SK-N-SH (cell line): ENCODE results near the gene NANS. TPM values are rescaled to one million over a fixed set of nuclear protein-coding genes. Genes with fewer than 3 reads are reported as not detected.

Experiments used
- CTCF ChIA-PET: fragments of 300-600, 350-600 bp; formaldehyde crosslinking; extraction: SDS; loops from one replicate; lab custom pipeline; 2021; lab: Yijun Ruan, JAX
- POLR2A ChIA-PET: fragments of 350-600 bp; sonication (Branson Sonifier 250); formaldehyde crosslinking; extraction: SDS; loops from one replicate; lab custom pipeline; 2020; ENCODE audit warnings: antibody characterized with exemption, inconsistent platforms; lab: Yijun Ruan, JAX
- DNase-seq: peaks from one replicate; pipeline ENCODE4 v3.0.0; 2012
- H2AFZ ChIP-seq: fragments of 200-600 bp; sonication (generic); 2 replicates; pipeline ENCODE4 v1.8.1; 2016; ENCODE audit warnings: antibody characterized with exemption, mild to moderate bottlenecking, low read depth
- H3F3A ChIP-seq: fragments of 200-600 bp; sonication (generic); replicated peaks from 2 replicates; pipeline ENCODE3; 2016; ENCODE audit warnings: antibody characterized with exemption, mild to moderate bottlenecking; ENCODE audit not compliant: insufficient read depth
- H3K27ac ChIP-seq, 2 experiments: fragments of 200-500 bp in 1 of 2; fragments of 200-600 bp in 1 of 2; sonication (Bioruptor generic) in 1 of 2; sonication (generic), shearing (Covaris generic) in 1 of 2; 2 replicates each; pipeline versions ENCODE4 v1.5.1 to v1.6.1; 2014 to 2016; ENCODE audit warnings: low read depth in 2 of 2, inconsistent platforms in 1 of 2, low read length in 1 of 2, mild to moderate bottlenecking in 1 of 2, mixed read lengths in 1 of 2
- H3K27me3 ChIP-seq: fragments of 200-600 bp; sonication (generic), shearing (Covaris generic); 2 replicates; pipeline ENCODE4 v1.6.1; 2016; ENCODE audit warnings: mixed run types; ENCODE audit not compliant: insufficient read depth
- H3K36me3 ChIP-seq, 2 experiments: fragments of 200-500 bp in 1 of 2; fragments of 200-600 bp in 1 of 2; sonication (Bioruptor generic) in 1 of 2; sonication (generic) in 1 of 2; replicated peaks in 1 of 2; 2 replicates each; pipeline versions ENCODE3 to v1.5.1; 2014 to 2016; ENCODE audit warnings: low read length in 1 of 2, mild to moderate bottlenecking in 1 of 2; ENCODE audit not compliant: insufficient read depth in 2 of 2, control insufficient read depth in 1 of 2
- H3K4me1 ChIP-seq, 2 experiments: fragments of 200-500 bp in 1 of 2; fragments of 200-600 bp in 1 of 2; sonication (Bioruptor generic) in 1 of 2; sonication (generic), shearing (Covaris generic) in 1 of 2; 2 replicates each; pipeline versions ENCODE4 v1.5.1 to v1.6.1; 2014 to 2016; ENCODE audit warnings: low read depth in 1 of 2, low read length in 1 of 2, mixed run types in 1 of 2; ENCODE audit not compliant: insufficient read depth in 2 of 2, control insufficient read depth in 1 of 2
- H3K4me2 ChIP-seq: fragments of 200-600 bp; sonication (generic), shearing (Covaris generic); 2 replicates; pipeline ENCODE4 v1.6.1; 2017; ENCODE audit warnings: mixed run types
- H3K4me3 ChIP-seq, 2 experiments: fragments of 200-500 bp in 1 of 2; fragments of 200-600 bp in 1 of 2; sonication (Bioruptor generic) in 1 of 2; sonication (generic), shearing (Covaris generic) in 1 of 2; 2 replicates each; pipeline versions ENCODE4 v1.5.1 to v1.8.1; 2014 to 2016; ENCODE audit warnings: low read depth in 2 of 2, inconsistent platforms in 1 of 2, low read length in 1 of 2, mild to moderate bottlenecking in 1 of 2, mixed read lengths in 1 of 2, moderate library complexity in 1 of 2
- H3K79me2 ChIP-seq: fragments of 200-600 bp; sonication (generic); 2 replicates; pipeline ENCODE4 v1.8.1; 2017; ENCODE audit warnings: mild to moderate bottlenecking; ENCODE audit not compliant: insufficient read depth
- H3K9ac ChIP-seq: fragments of 200-600 bp; sonication (generic); 2 replicates; pipeline ENCODE4 v1.6.1; 2017; ENCODE audit warnings: mixed run types
- H3K9me2 ChIP-seq: fragments of 200-600 bp; sonication (generic); 2 replicates; pipeline ENCODE4 v1.6.1; 2017; ENCODE audit warnings: mixed run types
- H3K9me3 ChIP-seq: fragments of 200-600 bp; sonication (generic); 2 replicates; pipeline ENCODE4 v1.6.1; 2017; ENCODE audit warnings: mixed run types, mild to moderate bottlenecking, moderate library complexity
- H4K20me1 ChIP-seq: fragments of 200-600 bp; sonication (generic); 2 replicates; pipeline ENCODE4 v1.6.1; 2017; ENCODE audit warnings: mild to moderate bottlenecking, mixed run types; ENCODE audit not compliant: insufficient read depth
- EP300 ChIP-seq, 2 experiments: IDR thresholded peaks; 2 replicates each; pipeline versions ENCODE4 v1.4.0 to v1.6.1; 2012; ENCODE audit warnings: borderline replicate concordance in 1 of 2, low read depth in 1 of 2, low read length in 1 of 2
- FOXJ3 ChIP-seq: sonication (generic); formaldehyde crosslinking; IDR thresholded peaks from 2 replicates; pipeline ENCODE4 v1.5.1; 2020; ENCODE audit warnings: mild to moderate bottlenecking, missing genetic modification reagents
- FOXM1 ChIP-seq: IDR thresholded peaks from 2 replicates; pipeline ENCODE4 v1.4.0; 2012; ENCODE audit warnings: low read depth, mild to moderate bottlenecking
- GABPA ChIP-seq: IDR thresholded peaks from 2 replicates; pipeline ENCODE4 v1.4.0; 2012; ENCODE audit warnings: low read depth, mild to moderate bottlenecking
- JUND ChIP-seq: IDR thresholded peaks from 2 replicates; pipeline ENCODE4 v1.4.0; 2012
- MEF2A ChIP-seq: IDR thresholded peaks from 2 replicates; pipeline ENCODE4 v1.4.0; 2012; ENCODE audit warnings: low read depth, borderline replicate concordance
- MXI1 ChIP-seq: IDR thresholded peaks from 2 replicates; pipeline ENCODE4 v1.6.1; 2012; ENCODE audit warnings: mild to moderate bottlenecking, low read depth, low read length, improper control_type of control experiment
- NRF1 ChIP-seq: IDR thresholded peaks from 2 replicates; pipeline ENCODE4 v1.6.1; 2012; ENCODE audit warnings: low read depth, mild to moderate bottlenecking, low read length
- RAD21 ChIP-seq: IDR thresholded peaks from 2 replicates; pipeline ENCODE4 v1.6.1; 2012; ENCODE audit warnings: mild to moderate bottlenecking, low read length
- RCOR1 ChIP-seq: fragments of 150-350 bp; IDR thresholded peaks from 2 replicates; pipeline ENCODE4 v1.6.1; 2017; ENCODE audit warnings: antibody characterized with exemption, low read length
- SIN3A ChIP-seq: IDR thresholded peaks from 2 replicates; pipeline ENCODE4 v1.6.1; 2012; ENCODE audit warnings: low read depth, mild to moderate bottlenecking, low read length, moderate library complexity, borderline replicate concordance
- TAF1 ChIP-seq: IDR thresholded peaks from 2 replicates; pipeline ENCODE4 v1.6.1; 2012; ENCODE audit warnings: low read depth, mild to moderate bottlenecking, low read length, moderate library complexity, borderline replicate concordance
- WGBS: methylation state at CpG from one replicate; pipeline ENCODE4 v1.1.6; 2017; ENCODE audit warnings: low lambda C conversion rate; 5-methylcytosine and 5-hydroxymethylcytosine counted together
- polyA plus RNA-seq, 3 experiments: library from polyadenylated mRNA; depleted of rRNA; stranded (reverse); fragments of >200 nt; gene quantifications; 2 replicates each; pipeline ENCODE4 v1.2.3, GENCODE V29; 2012
- TF ChIP-seq, protein P1 (sequence below): fragments of 150-350 bp; IDR thresholded peaks from 2 replicates; pipeline ENCODE4 v1.6.1; 2017; ENCODE audit warnings: antibody characterized with exemption, low read length, low read depth, borderline replicate concordance
- TF ChIP-seq, protein P2 (sequence below): IDR thresholded peaks from 2 replicates; pipeline ENCODE4; 2012
- TF ChIP-seq, protein P3 (sequence below): fragments of 150-350 bp; IDR thresholded peaks from 2 replicates; pipeline ENCODE4 v1.6.1; 2016; ENCODE audit warnings: mild to moderate bottlenecking, low read depth, low read length
- TF ChIP-seq, protein P4 (sequence below): fragments of 200-600 bp; sonication (generic); IDR thresholded peaks from 2 replicates; pipeline ENCODE4 v1.6.1; 2017; ENCODE audit warnings: antibody characterized with exemption, mild to moderate bottlenecking, moderate library complexity

The NANS gene
- polyA plus RNA-seq, 1 of the 3 experiments (the other 2 are of a cell fraction), result 61.3 TPM

DNA sequence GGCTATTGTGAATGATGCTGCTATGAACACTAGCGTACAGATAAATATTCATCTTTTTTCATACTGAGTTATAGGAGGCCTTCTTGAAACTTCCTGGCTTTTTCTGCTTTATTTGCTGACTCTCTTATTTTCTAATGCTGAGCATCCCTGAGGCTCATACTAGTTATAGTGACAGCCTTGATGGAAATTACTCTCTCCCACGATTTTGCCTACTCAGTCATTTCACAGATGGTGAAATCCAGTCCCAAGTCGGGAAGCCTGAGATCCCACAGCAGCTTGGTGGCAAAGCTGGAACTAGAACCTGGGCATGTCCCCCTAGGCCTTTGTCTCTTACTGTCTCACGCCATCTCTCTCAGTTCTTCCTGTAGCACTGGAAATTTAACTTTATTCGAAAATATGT lies 22.4 kb downstream of the NANS start (continued):
- TF ChIP-seq, protein P1, sequence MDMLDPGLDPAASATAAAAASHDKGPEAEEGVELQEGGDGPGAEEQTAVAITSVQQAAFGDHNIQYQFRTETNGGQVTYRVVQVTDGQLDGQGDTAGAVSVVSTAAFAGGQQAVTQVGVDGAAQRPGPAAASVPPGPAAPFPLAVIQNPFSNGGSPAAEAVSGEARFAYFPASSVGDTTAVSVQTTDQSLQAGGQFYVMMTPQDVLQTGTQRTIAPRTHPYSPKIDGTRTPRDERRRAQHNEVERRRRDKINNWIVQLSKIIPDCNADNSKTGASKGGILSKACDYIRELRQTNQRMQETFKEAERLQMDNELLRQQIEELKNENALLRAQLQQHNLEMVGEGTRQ, result no peak
- TF ChIP-seq EP300 (IDR thresholded peaks at IDR 0.05; ENCODE audit: borderline replicate concordance in 1 of 2, low read depth in 1 of 2, low read length in 1 of 2), result no peak
- TF ChIP-seq RCOR1, result no peak
- no peak for TF ChIP-seq MEF2A
- no peak for TF ChIP-seq NRF1
- TF ChIP-seq, protein P2, sequence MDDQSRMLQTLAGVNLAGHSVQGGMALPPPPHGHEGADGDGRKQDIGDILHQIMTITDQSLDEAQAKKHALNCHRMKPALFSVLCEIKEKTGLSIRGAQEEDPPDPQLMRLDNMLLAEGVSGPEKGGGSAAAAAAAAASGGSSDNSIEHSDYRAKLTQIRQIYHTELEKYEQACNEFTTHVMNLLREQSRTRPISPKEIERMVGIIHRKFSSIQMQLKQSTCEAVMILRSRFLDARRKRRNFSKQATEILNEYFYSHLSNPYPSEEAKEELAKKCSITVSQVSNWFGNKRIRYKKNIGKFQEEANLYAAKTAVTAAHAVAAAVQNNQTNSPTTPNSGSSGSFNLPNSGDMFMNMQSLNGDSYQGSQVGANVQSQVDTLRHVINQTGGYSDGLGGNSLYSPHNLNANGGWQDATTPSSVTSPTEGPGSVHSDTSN, result no peak
- TF ChIP-seq GABPA, result no peak
- TF ChIP-seq, protein P3, sequence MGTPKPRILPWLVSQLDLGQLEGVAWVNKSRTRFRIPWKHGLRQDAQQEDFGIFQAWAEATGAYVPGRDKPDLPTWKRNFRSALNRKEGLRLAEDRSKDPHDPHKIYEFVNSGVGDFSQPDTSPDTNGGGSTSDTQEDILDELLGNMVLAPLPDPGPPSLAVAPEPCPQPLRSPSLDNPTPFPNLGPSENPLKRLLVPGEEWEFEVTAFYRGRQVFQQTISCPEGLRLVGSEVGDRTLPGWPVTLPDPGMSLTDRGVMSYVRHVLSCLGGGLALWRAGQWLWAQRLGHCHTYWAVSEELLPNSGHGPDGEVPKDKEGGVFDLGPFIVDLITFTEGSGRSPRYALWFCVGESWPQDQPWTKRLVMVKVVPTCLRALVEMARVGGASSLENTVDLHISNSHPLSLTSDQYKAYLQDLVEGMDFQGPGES, result no peak
- no peak for TF ChIP-seq RAD21

DNA sequence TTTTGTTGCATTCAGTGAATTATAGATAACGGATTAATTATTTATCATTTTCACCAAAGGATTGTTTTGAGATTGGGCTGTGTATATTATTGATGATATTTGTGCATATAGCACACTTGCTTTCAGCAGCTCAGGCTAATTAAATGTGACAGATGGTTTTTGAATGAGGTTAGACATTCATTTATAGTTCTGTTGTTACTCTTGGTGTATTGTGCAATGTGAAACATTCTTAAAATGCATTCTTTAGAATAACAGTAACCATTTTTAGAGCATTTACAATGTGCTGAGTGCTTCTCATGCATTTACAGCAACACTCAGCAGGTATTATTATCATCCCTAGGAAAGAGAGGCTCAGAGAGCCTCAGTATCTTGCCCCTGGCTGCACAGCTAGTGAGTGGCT lies 23.8 kb downstream of the NANS start:
- POLR2A ChIA-PET, result no interaction called here
- DNase-seq, result no peak
- H3K9ac ChIP-seq, result no peak overlapping the region
- no peaks in the 10 kb centered on the region for H3K79me2 ChIP-seq
- no peaks in the 10 kb centered on the region for H3K27me3 ChIP-seq
- no peak overlapping the region for H3K4me3 ChIP-seq
- H3K4me2 ChIP-seq, result no peak overlapping the region
- H4K20me1 ChIP-seq, result no peaks in the 10 kb centered on the region
- H3K36me3 ChIP-seq, result peaks cover 20 to 41% of the 10 kb centered on the region in 2 experiments
- CTCF ChIA-PET, result interaction anchor here (0.7 to 1.4 kb wide), 4 partner anchors 25 to 710 kb away, joined by 3 to 6 read pairs (median 3); partner anchors contain the start of gene TBC1D2
- TF ChIP-seq RAD21, result no peak
- TF ChIP-seq, protein P2, result peak; percentile 39; the same call in 1 of the 2 replicates
- no peaks in the 10 kb centered on the region for H3K9me3 ChIP-seq
- WGBS, result 89% methylated on average over 1 of the region's 1 CpG
- peaks cover 3 to 5% of the 10 kb centered on the region in 2 experiments; a peak in 2 of 4 replicates for H3K4me1 ChIP-seq
- peaks cover 2% of the 10 kb centered on the region for H3F3A ChIP-seq
- H2AFZ ChIP-seq, result no peak overlapping the region
- no peaks in the 10 kb centered on the region for H3K9me2 ChIP-seq
- no peak overlapping the region for H3K27ac ChIP-seq

DNA sequence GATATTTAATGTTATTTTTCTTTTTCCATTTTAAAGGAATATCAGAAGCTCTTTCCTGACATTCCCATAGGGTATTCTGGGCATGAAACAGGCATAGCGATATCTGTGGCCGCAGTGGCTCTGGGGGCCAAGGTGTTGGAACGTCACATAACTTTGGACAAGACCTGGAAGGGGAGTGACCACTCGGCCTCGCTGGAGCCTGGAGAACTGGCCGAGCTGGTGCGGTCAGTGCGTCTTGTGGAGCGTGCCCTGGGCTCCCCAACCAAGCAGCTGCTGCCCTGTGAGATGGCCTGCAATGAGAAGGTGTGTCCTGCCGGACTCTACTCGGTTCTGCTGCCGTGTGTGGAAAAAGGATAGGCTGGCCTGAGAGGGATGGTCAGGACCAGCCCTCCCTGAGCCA lies 24.2 kb downstream of the NANS start:
- H3K4me2 ChIP-seq, result no peak overlapping the region
- no peak overlapping the region for H3K4me3 ChIP-seq
- POLR2A ChIA-PET, result no interaction called here
- no peak overlapping the region for H3K9ac ChIP-seq
- no peaks in the 10 kb centered on the region for H3K27me3 ChIP-seq
- H2AFZ ChIP-seq, result no peak overlapping the region
- 98% methylated on average over 9 of the region's 12 CpGs for WGBS
- no peak for DNase-seq
- H3F3A ChIP-seq, result peaks cover 3% of the 10 kb centered on the region
- CTCF ChIA-PET, result interaction anchor here (1.0 kb wide), 2 partner anchors 125 to 175 kb away, joined by 3 to 6 read pairs; partner anchors contain the start of gene TBC1D2
- no peak overlapping the region for H3K27ac ChIP-seq
- H3K9me2 ChIP-seq, result no peaks in the 10 kb centered on the region
- H3K4me1 ChIP-seq, result peaks cover 3 to 5% of the 10 kb centered on the region in 2 experiments; a peak in 2 of 4 replicates
- H3K9me3 ChIP-seq, result no peaks in the 10 kb centered on the region
- H3K36me3 ChIP-seq, result peaks cover 20 to 44% of the 10 kb centered on the region in 2 experiments
- no peaks in the 10 kb centered on the region for H4K20me1 ChIP-seq
- H3K79me2 ChIP-seq, result no peaks in the 10 kb centered on the region
- TF ChIP-seq MEF2A (no peak), JUND (no peak), SIN3A (no peak), MXI1 (no peak), FOXJ3 (CRISPR knock-in tag) (no peak), TAF1 (no peak), FOXM1 (no peak), NRF1 (no peak)
- TF ChIP-seq, protein P2, result no peak
- TF ChIP-seq, protein P4, sequence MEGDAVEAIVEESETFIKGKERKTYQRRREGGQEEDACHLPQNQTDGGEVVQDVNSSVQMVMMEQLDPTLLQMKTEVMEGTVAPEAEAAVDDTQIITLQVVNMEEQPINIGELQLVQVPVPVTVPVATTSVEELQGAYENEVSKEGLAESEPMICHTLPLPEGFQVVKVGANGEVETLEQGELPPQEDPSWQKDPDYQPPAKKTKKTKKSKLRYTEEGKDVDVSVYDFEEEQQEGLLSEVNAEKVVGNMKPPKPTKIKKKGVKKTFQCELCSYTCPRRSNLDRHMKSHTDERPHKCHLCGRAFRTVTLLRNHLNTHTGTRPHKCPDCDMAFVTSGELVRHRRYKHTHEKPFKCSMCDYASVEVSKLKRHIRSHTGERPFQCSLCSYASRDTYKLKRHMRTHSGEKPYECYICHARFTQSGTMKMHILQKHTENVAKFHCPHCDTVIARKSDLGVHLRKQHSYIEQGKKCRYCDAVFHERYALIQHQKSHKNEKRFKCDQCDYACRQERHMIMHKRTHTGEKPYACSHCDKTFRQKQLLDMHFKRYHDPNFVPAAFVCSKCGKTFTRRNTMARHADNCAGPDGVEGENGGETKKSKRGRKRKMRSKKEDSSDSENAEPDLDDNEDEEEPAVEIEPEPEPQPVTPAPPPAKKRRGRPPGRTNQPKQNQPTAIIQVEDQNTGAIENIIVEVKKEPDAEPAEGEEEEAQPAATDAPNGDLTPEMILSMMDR, result no peak
